NT2/D1 (cell line): ENCODE measurements around the gene TECTA.

Source experiments
- YY1 ChIP-seq: IDR thresholded peaks from 2 replicates; pipeline ENCODE4 v1.6.1; 2011; ENCODE audit not compliant: insufficient read length, insufficient read depth
- ZNF274 ChIP-seq: IDR thresholded peaks from 2 replicates; pipeline ENCODE4 v1.6.1; 2011; ENCODE audit warnings: mild to moderate bottlenecking, low read depth, low read length

DNA sequence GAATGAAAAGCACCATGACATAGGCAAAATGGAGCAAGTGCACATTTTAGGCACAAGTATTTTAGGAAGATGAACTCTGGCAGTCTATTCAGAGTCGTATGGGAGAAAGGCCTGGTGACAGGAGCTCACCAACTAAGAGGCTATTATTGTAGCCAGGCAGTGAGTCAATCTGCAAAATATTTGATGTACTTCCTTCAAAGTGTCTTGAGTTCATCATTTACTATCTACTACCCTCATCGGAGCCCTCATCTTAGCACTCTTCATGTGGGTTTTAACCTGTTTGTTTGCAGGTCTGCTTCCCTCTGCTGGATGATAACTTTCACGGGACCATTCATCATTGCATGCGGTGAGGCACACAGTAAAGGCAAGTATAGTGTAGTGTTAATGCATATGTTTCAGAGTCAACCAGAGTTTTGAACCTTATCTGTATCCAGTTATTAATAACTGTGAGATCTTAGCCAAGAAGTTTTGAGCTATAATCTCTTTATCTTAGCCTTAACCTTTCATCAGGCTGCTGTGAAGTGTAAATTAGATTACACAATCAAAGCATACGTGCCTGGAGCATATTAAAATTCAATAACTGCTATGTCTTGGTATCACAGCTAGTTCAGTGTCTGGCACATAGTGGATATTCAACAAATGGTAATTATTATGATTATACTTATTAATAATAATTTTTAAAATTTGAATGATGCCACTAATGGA, 120.6 kb downstream of the TECTA start:
- no peak for TF ChIP-seq YY1
- no peak for TF ChIP-seq ZNF274
